HepG2 (cell line): ENCODE results near the gene SEMA5B.

Source experiments
- CHD2 ChIP-seq: IDR thresholded peaks from 2 replicates; pipeline ENCODE4 v1.6.1; 2011; ENCODE audit warnings: low read depth, low read length, improper control_type of control experiment
- REXO4 ChIP-seq: sonication (generic); formaldehyde crosslinking; IDR thresholded peaks from 2 replicates; pipeline ENCODE4 v1.8.0; 2022; ENCODE audit warnings: missing genetic modification reagents, mild to moderate bottlenecking, borderline replicate concordance
- SRF ChIP-seq: IDR thresholded peaks from 2 replicates; pipeline ENCODE4 v1.6.1; 2011; ENCODE audit warnings: mild to moderate bottlenecking, low read depth, low read length, moderate library complexity
- ZNF121 ChIP-seq: sonication (generic); formaldehyde crosslinking; IDR thresholded peaks from 2 replicates; pipeline ENCODE4 v1.5.0; 2020; ENCODE audit warnings: mild to moderate bottlenecking, missing genetic modification reagents
- TF ChIP-seq, protein P1 (sequence below): sonication (generic); formaldehyde crosslinking; IDR thresholded peaks from 2 replicates; pipeline ENCODE4 v1.5.1; 2020; ENCODE audit warnings: mild to moderate bottlenecking, missing genetic modification reagents, moderate library complexity
- TF ChIP-seq, protein P2 (sequence below): sonication (generic); formaldehyde crosslinking; IDR thresholded peaks from 2 replicates; pipeline ENCODE4 v1.5.0; 2020; ENCODE audit warnings: mild to moderate bottlenecking, missing genetic modification reagents, moderate library complexity
- TF ChIP-seq, protein P3 (sequence below): sonication (generic); formaldehyde crosslinking; IDR thresholded peaks from 2 replicates; pipeline ENCODE4 v1.5.0; 2020; ENCODE audit warnings: mild to moderate bottlenecking, missing genetic modification reagents
- TF ChIP-seq, protein P4 (sequence below): sonication (generic); formaldehyde crosslinking; IDR thresholded peaks from 2 replicates; pipeline ENCODE4 v1.5.0; 2020; ENCODE audit warnings: missing genetic modification reagents

DNA sequence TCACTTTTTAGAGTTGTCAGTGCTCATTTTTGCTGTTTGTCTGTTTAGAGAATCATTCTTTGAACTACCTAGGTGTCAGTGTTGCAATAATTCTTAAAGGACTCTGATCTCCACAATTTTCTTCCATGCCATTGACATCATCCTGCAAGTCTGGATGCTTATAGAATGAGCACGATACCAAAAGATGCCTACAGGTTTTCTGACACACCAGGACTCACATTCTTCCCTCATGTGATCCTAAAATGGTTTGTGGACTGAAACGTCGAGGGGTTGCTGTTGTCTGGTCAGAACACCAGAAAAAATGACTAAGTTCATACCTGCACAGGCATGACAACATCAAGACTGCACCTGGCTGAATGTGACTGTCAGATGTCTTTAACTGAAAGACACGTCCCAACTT lies 95.9 kb downstream of the SEMA5B start:
- TF ChIP-seq ZNF121 (no peak), SRF (no peak), CHD2 (no peak), REXO4 (no peak)
- TF ChIP-seq, protein P1, sequence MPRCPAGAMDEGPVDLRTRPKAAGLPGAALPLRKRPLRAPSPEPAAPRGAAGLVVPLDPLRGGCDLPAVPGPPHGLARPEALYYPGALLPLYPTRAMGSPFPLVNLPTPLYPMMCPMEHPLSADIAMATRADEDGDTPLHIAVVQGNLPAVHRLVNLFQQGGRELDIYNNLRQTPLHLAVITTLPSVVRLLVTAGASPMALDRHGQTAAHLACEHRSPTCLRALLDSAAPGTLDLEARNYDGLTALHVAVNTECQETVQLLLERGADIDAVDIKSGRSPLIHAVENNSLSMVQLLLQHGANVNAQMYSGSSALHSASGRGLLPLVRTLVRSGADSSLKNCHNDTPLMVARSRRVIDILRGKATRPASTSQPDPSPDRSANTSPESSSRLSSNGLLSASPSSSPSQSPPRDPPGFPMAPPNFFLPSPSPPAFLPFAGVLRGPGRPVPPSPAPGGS (CRISPR knock-in tag): no peak
- TF ChIP-seq, protein P2, sequence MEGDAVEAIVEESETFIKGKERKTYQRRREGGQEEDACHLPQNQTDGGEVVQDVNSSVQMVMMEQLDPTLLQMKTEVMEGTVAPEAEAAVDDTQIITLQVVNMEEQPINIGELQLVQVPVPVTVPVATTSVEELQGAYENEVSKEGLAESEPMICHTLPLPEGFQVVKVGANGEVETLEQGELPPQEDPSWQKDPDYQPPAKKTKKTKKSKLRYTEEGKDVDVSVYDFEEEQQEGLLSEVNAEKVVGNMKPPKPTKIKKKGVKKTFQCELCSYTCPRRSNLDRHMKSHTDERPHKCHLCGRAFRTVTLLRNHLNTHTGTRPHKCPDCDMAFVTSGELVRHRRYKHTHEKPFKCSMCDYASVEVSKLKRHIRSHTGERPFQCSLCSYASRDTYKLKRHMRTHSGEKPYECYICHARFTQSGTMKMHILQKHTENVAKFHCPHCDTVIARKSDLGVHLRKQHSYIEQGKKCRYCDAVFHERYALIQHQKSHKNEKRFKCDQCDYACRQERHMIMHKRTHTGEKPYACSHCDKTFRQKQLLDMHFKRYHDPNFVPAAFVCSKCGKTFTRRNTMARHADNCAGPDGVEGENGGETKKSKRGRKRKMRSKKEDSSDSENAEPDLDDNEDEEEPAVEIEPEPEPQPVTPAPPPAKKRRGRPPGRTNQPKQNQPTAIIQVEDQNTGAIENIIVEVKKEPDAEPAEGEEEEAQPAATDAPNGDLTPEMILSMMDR (CRISPR knock-in tag): no peak
- TF ChIP-seq, protein P3, sequence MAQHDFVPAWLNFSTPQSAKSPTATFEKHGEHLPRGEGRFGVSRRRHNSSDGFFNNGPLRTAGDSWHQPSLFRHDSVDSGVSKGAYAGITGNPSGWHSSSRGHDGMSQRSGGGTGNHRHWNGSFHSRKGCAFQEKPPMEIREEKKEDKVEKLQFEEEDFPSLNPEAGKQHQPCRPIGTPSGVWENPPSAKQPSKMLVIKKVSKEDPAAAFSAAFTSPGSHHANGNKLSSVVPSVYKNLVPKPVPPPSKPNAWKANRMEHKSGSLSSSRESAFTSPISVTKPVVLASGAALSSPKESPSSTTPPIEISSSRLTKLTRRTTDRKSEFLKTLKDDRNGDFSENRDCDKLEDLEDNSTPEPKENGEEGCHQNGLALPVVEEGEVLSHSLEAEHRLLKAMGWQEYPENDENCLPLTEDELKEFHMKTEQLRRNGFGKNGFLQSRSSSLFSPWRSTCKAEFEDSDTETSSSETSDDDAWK (CRISPR knock-in tag): no peak
- TF ChIP-seq, protein P4, sequence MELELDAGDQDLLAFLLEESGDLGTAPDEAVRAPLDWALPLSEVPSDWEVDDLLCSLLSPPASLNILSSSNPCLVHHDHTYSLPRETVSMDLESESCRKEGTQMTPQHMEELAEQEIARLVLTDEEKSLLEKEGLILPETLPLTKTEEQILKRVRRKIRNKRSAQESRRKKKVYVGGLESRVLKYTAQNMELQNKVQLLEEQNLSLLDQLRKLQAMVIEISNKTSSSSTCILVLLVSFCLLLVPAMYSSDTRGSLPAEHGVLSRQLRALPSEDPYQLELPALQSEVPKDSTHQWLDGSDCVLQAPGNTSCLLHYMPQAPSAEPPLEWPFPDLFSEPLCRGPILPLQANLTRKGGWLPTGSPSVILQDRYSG (CRISPR knock-in tag): no peak
